ENCODE data around the gene RIOX2.

The RIOX2 gene

DNA sequence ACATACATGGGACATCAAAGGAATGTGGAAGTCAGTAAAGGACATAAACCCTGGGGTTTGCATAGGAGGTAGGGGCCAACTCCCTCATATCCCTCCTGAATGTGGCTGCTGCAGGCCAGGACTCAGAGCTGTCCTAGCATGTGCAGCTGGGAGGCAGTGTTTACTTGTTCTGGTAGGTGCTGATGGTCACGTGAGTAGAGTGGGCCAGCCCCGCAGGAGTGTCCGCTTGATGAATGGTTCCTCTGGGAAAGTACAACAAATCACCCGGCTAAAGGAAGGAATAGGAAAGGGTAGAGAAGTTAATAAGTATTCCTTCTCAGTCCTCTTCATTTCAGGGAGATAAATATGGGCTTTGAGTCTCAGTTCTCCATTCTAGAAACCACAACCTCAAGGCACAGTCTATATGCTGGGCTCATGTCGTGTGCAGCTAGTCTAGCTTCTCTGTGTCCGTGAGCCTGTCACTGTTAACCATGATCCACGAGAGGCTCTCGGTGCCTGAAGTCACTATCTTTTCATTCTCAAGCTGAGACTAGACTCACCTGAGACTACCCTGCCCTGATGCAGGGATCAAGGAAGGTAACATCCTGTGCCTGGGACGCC lies 17.9 kb downstream of the RIOX2 start:
- DNase-seq (ENCODE audit: low read depth), result no peak

DNA sequence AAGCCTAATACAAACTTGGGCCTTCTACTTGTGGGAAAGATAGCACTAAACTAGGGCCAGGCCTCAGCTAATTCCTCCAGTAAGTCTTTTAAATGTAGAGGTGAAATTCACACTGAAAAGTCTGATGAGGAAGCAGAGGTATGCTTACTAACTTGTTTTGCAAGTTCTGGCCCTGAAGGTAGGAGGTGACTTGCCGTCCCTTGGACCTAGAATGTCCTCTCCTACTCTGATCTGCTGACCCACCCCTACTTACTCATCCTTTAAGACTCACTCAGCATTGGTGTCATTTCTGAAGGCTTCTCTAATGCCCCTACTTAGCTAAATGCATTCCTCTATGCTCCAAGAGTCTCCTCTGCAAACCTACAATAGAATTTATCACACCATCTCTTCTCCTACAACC lies 19.4 kb downstream of the RIOX2 start:
- no peak for DNase-seq (ENCODE audit: low read depth)

DNA sequence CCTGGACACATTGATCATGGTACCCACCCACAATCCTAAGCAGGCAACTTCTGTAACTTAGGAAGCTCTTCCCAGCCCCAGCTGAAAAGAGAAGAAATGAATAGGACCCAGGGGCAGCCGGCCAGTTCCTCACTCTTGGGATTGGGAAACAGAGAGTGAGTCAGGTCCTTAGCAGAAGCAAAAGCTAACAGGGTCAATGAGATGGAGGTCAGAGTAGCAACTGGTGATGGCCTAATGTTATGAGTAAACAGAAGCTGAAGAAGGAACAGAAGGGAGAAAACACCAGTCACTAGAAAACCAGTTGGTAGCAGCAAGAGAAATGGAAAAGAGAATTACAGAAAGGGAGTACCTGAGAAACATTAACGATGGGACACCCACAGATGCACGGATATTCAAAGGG lies 20.0 kb downstream of the RIOX2 start:
- no peak for DNase-seq (ENCODE audit: low read depth)

DNA sequence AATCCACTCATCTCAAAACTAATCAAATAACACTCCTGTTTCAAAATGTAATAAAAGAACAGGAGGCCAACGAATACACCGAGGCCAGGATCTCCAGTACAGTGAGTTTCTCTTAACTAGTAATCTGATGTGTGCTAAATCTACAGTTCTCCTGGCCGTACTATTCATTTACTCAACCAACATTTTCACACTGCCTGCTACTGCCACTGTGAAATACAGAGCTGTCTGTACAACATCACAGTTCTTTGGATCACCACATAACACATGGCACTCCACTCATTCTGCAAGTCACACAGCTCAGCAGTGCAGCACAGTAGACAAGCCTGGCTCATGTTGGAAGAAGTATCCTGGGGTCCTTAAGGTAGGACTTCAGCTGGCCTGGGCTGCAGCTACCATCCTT lies 21.9 kb downstream of the RIOX2 start:
- no peak for DNase-seq (ENCODE audit: low read depth)

- no peak for DNase-seq (ENCODE audit: low read depth)
These were observed 22.5 kb downstream of the RIOX2 start for GRCh38 chr3:97949743-97950142.

- DNase-seq (ENCODE audit: low read depth), result no peak
These were observed 23.1 kb downstream of the RIOX2 start for GRCh38 chr3:97949110-97949485.

DNA sequence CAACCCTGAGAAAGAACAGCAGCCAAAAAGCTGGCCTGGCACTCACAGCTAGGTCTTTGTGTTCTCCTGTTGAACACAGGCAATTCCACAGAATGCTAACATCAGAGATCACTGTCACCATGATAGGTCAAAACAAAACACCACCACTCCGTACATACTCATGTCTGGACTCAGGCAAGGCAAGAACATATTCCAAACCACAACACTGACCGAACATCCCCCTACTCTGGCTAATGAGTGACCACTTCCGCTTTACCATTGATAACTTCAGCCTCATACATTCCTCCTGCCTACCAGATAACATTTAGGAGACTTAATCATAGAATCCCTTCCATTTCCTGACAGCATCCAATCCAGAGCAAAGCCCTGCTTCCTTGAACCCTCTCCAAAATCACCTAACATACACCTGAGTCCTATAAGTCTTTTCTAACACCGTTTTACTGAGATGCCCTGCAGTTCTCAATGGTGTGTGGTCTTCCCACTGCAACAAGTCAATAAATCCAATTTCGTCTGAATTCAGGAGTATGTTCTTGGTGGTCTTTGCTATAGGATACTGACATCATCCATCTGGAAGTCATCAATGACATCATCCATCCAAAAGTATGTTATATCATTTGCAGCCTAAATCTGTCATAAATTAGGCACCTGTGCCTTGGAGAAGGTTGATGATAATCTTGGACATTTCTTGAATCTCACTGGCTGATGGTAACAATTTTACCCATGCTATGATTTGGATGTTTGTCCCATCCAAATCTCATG lies 23.7 kb downstream of the RIOX2 start:
- DNase-seq (ENCODE audit: low read depth), result no peak

- DNase-seq (ENCODE audit: low read depth), result no peak
These were observed 29.3 kb downstream of the RIOX2 start for GRCh38 chr3:97942801-97943546.

DNA sequence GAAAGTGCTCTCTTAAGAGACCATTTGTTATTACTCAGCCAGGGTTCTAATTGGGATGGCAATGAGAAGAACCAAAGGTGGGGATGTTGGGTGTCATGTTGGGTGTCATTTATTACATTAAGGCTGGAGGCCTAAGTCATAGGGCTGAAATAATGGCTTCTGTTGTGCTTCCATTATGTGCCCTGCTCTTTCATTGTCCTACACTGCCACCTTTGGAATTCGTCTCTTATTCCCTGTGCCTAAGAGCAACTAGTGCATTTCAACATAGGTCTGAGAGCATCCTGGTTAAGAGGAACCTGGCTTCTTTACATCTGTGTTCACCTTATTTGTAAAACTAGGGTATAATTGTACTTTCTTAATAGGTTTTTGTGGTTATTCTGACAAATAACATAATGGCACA lies 32.2 kb downstream of the RIOX2 start:
- no peak for DNase-seq (ENCODE audit: low read depth)

GRCh38 chr3:97939401-97939800 lies 32.8 kb downstream of the RIOX2 start:
- DNase-seq (ENCODE audit: low read depth), result no peak

DNA sequence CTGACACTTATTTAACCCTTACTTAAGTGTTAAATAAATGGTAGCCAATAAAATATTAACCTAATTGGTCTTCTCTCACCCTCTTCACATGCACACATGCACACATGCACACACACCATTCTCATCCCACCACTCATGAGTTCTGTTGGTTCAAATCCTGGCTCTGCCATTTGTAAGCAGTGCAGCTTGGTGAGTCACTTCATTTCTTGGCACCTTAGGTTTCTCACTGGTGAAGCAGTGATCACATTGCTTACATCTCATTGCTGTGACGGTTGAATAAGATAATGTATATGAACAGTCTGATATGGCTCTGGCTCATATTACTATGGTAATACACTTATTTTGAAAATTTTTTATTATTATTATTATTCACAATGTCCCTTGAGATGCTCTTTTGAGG lies 33.8 kb downstream of the RIOX2 start:
- DNase-seq (ENCODE audit: low read depth), result no peak

DNA sequence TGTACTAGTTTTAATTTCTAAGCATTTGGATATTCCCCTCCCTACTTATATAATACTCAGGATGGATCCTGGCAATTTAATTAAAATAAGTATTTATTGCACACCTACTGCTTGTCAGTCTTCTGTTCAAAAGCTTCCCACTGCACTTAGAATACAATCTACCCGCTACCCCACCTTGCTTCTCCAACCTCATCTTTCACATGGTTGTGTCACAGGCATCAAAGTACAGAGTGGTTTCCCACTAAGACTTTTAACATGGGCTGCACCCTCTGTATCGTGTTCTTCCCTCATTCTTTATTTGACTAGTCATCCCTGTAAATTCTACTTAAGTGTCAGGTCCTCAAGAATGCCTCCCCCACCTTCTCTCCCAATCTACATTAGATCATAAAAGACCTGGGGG lies 35.0 kb downstream of the RIOX2 start:
- DNase-seq (ENCODE audit: low read depth), result no peak

DNA sequence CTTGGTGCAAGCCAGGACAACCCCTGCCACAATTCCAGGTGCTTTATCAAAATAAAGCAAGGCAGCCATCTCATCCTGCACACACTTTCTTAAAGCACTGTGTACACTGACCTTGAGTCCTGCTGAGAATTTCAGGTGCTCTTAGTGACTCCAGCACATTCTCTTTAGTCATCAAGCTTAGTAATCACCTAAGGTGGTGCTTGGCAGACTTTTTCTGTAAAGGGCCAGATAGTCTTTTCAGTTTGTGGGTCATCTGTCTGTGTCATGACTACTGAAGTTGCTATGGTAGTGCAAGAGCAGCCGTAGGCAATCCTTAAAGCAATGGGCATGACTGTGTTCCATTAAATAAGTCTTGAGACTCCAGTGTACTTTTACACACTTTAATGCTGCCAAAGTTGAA lies 36.4 kb downstream of the RIOX2 start:
- DNase-seq (ENCODE audit: low read depth), result no peak

DNA sequence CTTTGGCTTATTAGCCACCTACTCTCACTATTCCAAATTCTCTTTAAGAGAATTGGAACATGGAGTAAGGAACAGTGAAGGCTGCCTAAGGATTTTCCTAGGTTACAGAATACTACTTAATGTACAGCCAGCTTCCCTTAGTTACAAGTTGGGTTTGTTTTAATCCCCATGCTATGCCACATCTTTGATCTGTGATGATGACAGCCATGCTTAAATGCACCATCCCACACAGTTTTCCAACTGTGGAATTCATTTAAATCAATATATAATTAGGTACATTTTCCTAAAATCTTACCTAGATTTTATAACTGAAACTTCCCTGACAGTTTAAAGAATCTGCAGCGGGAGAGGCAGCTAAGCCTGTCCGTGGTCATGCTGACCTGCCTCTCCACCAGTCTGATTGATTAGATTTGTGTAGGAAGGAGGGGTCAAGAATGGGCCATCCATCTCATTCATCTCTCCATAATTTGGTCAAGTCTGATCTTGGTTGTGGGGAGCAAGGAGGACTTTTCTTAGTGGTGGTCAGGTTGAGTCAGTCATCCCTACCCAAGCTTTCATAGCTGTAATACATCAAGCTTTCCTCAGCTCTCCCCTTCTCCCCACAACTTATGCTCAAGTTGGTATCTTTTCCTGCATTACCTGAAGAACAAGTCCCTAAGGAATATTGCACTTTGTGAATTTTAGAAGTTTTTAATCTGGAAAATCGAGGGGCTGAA lies 37.1 kb downstream of the RIOX2 start:
- DNase-seq (ENCODE audit: low read depth), result no peak

DNA sequence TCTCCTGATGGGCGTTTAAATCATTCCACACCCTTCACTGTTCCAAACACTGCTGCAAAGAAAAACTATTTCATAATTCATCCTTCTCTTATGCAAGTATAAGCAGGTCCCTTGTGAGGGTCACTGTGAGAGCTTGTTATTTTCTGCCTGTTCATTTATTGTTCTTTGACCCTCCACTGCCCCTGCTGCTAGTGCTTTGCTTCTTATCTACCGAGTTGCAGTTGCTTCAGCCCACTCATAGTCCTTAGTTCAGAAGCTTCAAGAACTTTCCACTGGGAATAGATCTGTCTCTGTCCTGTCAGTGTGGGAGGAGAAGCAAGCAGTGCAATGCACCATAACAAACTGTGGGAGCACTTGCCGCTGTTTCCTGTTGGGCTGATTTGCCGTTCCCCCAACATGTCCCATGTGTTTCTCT lies 39.8 kb downstream of the RIOX2 start:
- DNase-seq (ENCODE audit: low read depth), result no peak

GRCh38 chr3:97931218-97931617 lies 41.0 kb downstream of the RIOX2 start:
- DNase-seq (ENCODE audit: low read depth), result no peak

DNA sequence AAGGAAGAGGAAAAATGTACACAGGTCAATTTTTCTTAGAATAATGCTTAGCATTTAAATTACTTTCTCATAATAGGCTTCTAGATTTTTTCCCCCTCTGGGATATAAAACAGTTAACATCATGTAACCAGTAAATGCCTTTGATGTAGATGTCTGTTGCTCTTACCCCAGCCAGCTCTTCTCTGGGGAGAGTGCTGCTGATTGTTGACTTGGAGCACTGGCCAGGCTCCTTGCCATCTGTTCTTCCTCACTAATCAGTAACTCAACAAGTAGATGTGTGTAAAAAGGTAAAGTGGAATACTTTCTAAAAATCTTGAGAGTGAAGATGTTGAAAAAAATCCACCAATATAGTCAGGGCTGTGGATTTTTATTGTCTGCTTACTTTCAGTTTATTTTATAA lies 42.2 kb downstream of the RIOX2 start:
- DNase-seq (ENCODE audit: low read depth), result no peak

- no peak for DNase-seq (ENCODE audit: low read depth)
These were observed 43.2 kb downstream of the RIOX2 start for GRCh38 chr3:97928986-97929385.

GRCh38 chr3:97927704-97928103 lies 44.5 kb downstream of the RIOX2 start:
- no peak for DNase-seq (ENCODE audit: low read depth)

GRCh38 chr3:97917813-97918536 lies 54.3 kb downstream of the RIOX2 start:
- DNase-seq (ENCODE audit: low read depth), result no peak

DNA sequence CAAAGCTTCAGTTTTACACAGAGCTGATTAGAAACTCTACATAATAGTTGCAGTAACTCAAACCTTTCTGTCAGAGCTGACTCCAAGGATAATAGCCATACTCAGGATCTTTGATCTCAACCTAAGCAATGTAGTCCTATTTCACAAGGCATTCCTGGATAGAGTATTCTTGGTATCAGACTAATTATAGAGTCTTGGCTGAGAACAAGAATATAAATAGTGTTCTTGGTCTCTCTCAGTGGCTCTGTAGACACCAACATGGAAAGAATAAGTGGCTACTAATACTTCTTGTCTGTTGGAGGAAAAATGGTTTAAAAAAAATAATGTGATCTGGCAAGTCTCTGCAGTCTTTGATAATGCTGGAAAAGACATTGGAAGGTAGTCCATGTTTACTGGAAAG lies 55.7 kb downstream of the RIOX2 start:
- DNase-seq (ENCODE audit: low read depth), result no peak

- DNase-seq (ENCODE audit: low read depth), result no peak
These were observed 57.8 kb downstream of the RIOX2 start for GRCh38 chr3:97914388-97914787.

All from stimulated activated CD8-positive, alpha-beta memory T cell treated with anti-CD3 and anti-CD28 coated beads, Interleukin-12 subunit alpha, Interleukin-12 subunit beta, amount 100 ng/mL, for 1 hour (primary cell).